SIG-M5 (cell line): ENCODE results near the gene PIH1D1.
"Not testable (repeated sequence)": the region's sequence is repeated elsewhere in the genome, so short reads cannot be mapped to it uniquely, and the experiment has no call there.

Experiments
- DNase-seq: peaks from one replicate; lab custom pipeline; 2025; lab: John Stamatoyannopoulos, UW

Gene PIH1D1

GRCh38 chr19:49481020-49481683 lies 29.5 kb upstream of the PIH1D1 start:
- no peak for DNase-seq

GRCh38 chr19:49479975-49480628 lies 28.5 kb upstream of the PIH1D1 start:
- no peak for DNase-seq

GRCh38 chr19:49475995-49476880 lies 24.6 kb upstream of the PIH1D1 start:
- no peak for DNase-seq

DNA sequence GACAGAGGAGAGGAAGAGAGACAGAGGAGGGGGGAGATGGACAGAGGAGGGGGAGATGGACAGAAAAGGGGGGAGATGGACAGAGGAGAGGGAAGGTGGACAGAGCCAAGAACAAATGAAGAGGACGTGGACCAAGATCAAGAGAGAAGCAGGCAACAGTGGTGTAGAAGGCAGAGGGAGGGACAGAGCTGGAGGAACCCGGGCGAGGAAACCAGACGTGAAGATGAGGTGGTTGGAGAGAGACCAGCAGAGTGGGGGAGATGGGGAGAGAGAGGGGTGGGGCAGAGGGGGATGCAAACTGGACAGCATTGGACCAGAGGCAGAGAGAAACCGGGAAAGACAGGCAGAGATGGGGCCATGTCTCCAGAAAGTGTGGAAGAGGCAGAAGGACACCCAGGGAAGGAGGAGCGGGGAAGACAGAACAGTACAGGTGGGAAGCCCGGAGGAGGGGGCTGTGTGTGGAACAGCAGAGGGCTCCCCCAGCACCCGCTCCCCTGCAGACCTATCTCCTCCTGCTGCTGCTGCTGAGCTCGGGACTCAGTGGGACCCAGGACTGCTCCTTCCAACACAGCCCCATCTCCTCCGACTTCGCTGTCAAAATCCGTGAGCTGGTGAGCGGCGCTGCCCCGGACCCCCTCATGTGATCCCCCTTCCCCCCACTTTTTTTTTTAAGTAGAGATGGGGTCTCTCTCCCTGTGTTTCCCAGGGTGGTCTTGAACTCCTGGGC lies 23.7 kb upstream of the PIH1D1 start:
- no peak for DNase-seq

- no peak for DNase-seq
These were observed 22.9 kb upstream of the PIH1D1 start for GRCh38 chr19:49474542-49474924.

DNA sequence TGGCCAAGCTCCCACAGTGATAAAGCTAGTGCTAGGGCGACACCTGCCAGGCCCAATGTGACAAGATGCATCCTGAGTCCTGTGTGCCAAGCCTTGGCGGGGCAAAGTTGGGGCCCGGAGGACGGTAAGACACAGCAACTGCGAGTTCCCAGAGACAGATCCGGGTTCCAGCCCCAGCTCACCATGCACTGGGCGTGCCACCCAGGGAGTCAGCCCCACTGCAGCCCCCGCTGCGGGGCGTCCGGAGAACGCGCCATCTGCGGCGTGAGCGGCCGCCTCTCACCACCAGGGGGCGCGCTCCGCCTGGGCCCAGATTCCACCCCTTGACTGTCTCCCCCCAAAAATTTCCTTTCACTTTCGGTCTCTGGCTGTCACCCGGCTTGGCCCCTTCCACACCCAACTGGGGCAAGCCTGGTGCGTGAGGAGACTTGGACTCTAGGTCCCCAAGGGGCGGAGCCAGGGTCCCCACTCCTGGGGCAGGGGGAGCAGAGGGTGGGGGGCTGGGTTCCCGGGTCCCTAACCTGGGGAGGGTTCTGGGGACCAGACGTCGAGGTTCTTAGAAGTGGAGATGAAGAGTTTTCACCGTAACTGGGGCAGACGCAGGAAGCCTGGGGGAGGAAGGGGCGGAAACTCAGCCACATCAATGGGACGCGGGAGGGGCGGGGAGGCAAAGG lies 22.4 kb upstream of the PIH1D1 start, which contains the start of gene FLT3LG:
FLT3LG (plus strand) TSS at position 348 of the 674 bp plus-strand sequence. CDS start 425 bp downstream, outside the sequence.
- no peak for DNase-seq

DNA sequence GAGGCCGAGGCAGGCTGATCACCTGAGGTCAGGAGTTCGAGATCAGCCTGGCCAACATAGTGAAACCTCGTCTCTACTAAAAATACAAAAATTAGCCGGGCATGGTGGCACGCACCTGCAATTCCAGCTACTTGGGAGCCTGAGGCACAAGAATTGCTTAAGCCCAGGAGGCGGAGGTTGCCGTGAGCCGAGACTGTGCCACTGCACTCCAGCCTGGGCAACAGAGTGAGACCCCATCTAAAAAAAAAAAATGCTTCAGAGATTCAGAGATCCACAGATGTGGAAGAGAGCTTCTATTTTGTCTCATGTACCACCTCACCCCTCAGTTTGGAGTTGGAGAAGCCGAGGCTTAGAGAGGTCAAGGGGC lies 21.9 kb upstream of the PIH1D1 start:
- DNase-seq, result not testable (repeated sequence)

GRCh38 chr19:49472936-49473335 lies 21.3 kb upstream of the PIH1D1 start:
- no peak for DNase-seq

DNA sequence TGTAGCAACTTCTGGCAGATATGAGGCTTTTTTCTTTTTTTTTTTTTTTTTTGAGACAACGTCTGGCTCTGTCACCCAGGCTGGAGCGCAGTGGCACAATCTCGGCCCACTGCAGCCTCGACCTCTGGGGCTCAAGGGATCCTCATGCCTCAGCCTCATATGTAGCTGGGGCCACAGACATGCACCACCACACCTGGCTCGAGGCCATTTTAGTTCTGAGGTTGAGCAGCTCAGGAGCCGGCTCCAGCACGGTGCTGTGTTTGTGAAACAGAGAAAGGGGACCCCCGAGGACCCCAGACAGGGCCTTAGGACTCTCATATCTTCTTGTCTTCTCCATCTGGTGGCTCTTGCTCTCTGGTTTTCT lies 19.0 kb upstream of the PIH1D1 start:
- DNase-seq, result no peak

GRCh38 chr19:49469828-49470614 lies 18.4 kb upstream of the PIH1D1 start:
- no peak for DNase-seq

DNA sequence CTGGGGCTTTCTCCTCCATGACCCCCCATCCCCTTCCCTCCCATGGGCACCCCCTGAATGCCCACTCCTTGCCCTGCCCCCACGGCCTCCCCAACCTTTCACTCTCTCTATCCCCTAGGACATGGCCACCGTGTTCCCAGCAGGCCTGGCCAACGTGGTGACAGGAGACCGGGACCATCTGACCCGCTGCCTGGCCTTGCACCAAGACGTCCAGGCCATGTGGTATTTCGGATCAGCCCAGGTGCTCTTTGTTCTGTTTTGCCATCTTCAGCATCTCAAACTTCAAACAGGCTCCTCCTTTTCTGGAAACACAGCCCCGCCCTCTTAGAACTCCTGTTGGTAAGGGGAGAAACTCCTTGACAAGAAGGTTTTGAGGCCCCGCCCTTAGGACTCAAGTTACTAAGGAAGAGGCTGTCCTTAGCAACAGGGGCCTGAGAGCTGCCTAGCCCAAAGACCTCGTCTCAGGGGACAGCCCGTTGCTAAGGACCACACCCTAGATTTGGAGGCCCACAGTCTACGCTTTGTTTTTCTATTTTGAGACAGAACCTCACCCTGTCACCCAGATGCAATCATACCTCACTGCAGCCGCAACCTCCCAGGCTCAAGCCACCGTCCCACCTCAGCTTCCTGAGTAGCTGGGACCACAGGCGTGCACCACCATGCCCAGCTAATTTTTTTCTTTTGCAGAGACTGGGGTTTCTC lies 17.3 kb upstream of the PIH1D1 start:
- DNase-seq, result no peak

- no peak for DNase-seq
These were observed 16.6 kb upstream of the PIH1D1 start for GRCh38 chr19:49468199-49468598.

DNA sequence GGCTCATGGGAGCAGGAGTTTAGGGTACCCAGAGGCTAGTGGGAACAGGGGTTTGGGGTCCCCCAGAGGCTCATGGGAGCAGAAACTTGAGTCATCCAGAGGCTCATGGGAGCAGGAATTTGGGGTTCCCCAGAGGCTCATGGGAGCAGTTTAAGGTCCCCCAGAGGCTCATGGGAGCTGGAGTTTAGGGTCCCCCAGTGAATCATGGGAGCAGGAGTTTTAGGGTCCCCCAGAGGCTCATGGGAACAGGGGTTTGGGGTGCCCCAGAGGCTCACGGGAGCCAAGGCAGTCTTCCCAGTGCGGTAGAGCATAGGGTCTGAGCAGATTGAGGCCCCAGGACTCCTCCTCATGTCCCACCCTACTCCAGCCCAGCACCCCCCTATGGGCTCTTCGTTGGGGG lies 13.8 kb upstream of the PIH1D1 start:
- DNase-seq, result no peak

GRCh38 chr19:49463960-49464740 lies 12.5 kb upstream of the PIH1D1 start:
- no peak for DNase-seq

GRCh38 chr19:49462492-49462891 lies 10.9 kb upstream of the PIH1D1 start:
- DNase-seq, result no peak

DNA sequence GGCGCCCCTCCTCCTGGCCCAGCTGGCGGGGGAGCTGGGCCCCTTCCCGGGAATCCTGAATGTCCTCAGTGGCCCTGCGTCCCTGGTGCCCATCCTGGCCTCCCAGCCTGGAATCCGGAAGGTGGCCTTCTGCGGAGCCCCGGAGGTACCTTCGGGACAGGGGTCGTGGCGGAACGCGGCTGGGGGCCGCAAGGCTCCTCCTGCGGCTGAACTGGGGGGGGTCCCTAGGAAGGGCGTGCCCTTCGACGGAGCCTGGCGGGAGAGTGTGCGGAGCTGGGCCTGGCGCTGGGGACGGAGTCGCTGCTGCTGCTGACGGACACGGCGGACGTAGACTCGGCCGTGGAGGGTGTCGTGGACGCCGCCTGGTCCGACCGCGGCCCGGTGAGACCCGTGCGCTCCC lies 10.0 kb upstream of the PIH1D1 start:
- DNase-seq, result no peak

GRCh38 chr19:49461130-49461529 lies 9.5 kb upstream of the PIH1D1 start:
- not testable (repeated sequence) for DNase-seq

DNA sequence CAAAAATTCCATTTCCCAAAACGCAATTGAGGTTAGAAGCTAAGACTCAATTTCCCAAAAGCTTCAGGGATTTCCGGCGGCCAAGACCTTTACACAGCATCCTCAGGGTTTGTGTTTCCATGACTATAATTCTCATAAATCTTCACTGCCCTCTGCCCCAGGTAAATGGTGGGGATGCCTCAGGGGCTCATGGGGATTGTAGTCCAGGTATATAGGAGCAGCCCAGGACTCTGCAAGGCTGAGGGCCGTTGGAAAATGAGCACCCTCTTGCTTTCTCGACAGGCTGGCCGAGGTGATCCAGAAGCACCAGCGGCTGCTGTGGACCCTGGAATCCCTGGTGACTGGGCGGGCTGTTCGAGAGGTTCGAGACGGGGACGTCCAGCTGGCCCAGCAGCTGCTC lies 7.8 kb upstream of the PIH1D1 start:
- DNase-seq, result no peak

GRCh38 chr19:49458567-49458903 lies 6.9 kb upstream of the PIH1D1 start:
- DNase-seq, result no peak

- no peak for DNase-seq
These were observed 4.7 kb upstream of the PIH1D1 start for GRCh38 chr19:49456326-49456725.
